ENCODE results near the gene HS1BP3.

DNA sequence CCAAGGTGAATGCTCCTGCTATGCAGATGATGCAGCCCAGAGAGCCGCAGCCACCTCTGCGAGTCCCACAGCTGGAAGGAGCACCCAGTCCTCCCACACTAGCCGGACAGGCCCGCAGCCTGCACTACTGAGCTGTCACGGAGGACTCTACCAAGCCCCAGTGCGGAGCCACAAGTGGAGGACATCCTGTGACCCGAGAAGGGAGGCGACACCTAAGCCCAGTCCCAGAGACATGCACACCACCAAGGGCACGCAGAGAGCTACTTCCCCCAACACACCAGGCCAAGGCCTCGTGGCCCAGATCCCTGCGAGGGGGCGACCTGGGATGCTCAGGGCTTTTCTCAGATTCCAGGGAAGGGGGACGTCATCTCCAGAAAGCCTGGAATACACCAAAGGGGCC is 12.9 kb downstream of the HS1BP3 start:
- TF ChIP-seq, protein P1, sequence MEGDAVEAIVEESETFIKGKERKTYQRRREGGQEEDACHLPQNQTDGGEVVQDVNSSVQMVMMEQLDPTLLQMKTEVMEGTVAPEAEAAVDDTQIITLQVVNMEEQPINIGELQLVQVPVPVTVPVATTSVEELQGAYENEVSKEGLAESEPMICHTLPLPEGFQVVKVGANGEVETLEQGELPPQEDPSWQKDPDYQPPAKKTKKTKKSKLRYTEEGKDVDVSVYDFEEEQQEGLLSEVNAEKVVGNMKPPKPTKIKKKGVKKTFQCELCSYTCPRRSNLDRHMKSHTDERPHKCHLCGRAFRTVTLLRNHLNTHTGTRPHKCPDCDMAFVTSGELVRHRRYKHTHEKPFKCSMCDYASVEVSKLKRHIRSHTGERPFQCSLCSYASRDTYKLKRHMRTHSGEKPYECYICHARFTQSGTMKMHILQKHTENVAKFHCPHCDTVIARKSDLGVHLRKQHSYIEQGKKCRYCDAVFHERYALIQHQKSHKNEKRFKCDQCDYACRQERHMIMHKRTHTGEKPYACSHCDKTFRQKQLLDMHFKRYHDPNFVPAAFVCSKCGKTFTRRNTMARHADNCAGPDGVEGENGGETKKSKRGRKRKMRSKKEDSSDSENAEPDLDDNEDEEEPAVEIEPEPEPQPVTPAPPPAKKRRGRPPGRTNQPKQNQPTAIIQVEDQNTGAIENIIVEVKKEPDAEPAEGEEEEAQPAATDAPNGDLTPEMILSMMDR (IDR thresholded peaks at IDR 0.05; ENCODE audit: insufficient read depth, low read length, poor library complexity, severe bottlenecking) = no peak
- TF ChIP-seq EZH2phosphoT487 (conservative IDR thresholded peaks at IDR 0.05; ENCODE audit: low read length) = no peak
